Measurements from ENCODE around the gene FOXK1. TPM values are rescaled to one million over a fixed set of nuclear protein-coding genes. Genes with fewer than 3 reads are reported as not detected.
A peak's percentile ranks its signal among the peaks of the same experiment; 100 is the strongest.

The FOXK1 gene
- total and polyA plus RNA-seq, 2 experiments from 2014 or later: 2.3 to 12.7 TPM

- H3K79me2 ChIP-seq (replicated peaks; ENCODE audit: insufficient read depth): no peaks in the 10 kb centered on the region
- no peaks in the 10 kb centered on the region for H3K27me3 ChIP-seq (ENCODE audit: insufficient read depth)
- H3F3A ChIP-seq (replicated peaks; ENCODE audit: low read depth): no peaks in the 10 kb centered on the region
- Mint-ChIP-seq H3K9me3 (no peaks in the 10 kb centered on the region), H3K36me3 (ENCODE audit: low read depth) (no peaks in the 10 kb centered on the region; the same call in 2 of the 3 replicates), H3K27me3 (ENCODE audit: insufficient read depth, low read depth, poor library complexity) (peaks cover 8% of the 10 kb centered on the region), H3K4me3 (no peak overlapping the region), H3K27ac (no peak overlapping the region), H3K4me1 (peaks cover 5% of the 10 kb centered on the region)
- no peak overlapping the region for H3K4me2 ChIP-seq
- ATAC-seq (peak; percentile 82), DNase-seq (ENCODE audit: low spot score) (peak; percentile 69)
- no peak for TF ChIP-seq POLR2AphosphoS5 (IDR thresholded peaks at IDR 0.05; ENCODE audit: low read depth)
- no peak for TF ChIP-seq ETS1 (IDR thresholded peaks at IDR 0.05)
- TF ChIP-seq CREB1 (CRISPR knock-in tag; IDR thresholded peaks at IDR 0.05; ENCODE audit: low read depth): no peak
- TF ChIP-seq REST (IDR thresholded peaks at IDR 0.05; ENCODE audit: unreplicated experiment): no peak
- no peak for TF ChIP-seq CTCF (conservative IDR thresholded peaks at IDR 0.05; ENCODE audit: low read depth in 2 of 2)
- TF ChIP-seq NANOG (IDR thresholded peaks at IDR 0.05; ENCODE audit: borderline replicate concordance): no peak
- no peak for TF ChIP-seq STAT1 (IDR thresholded peaks at IDR 0.05; ENCODE audit: unreplicated experiment)
- TF ChIP-seq ZNF114 (CRISPR knock-in tag; IDR thresholded peaks at IDR 0.05): no peak
- no peak for TF ChIP-seq EZH2phosphoT487 (IDR thresholded peaks at IDR 0.05; ENCODE audit: unreplicated experiment)
- no peak for TF ChIP-seq EZH2 (IDR thresholded peaks at IDR 0.05; ENCODE audit: low read depth, unreplicated experiment)
- no peaks in the 10 kb centered on the region for H3K9me2 ChIP-seq (ENCODE audit: insufficient read depth)
- no peak overlapping the region for H2AFZ ChIP-seq
- H3K36me3 ChIP-seq (ENCODE audit: insufficient read depth): no peaks in the 10 kb centered on the region
- H3K4me1 ChIP-seq (ENCODE audit: insufficient read depth): peaks cover 3% of the 10 kb centered on the region; the same call in 1 of the 2 replicates
- no peak overlapping the region for H3K4me3 ChIP-seq
- no peaks in the 10 kb centered on the region for H4K20me1 ChIP-seq (replicated peaks; ENCODE audit: insufficient read depth)
- no peak overlapping the region; the same call in 1 of the 2 replicates for H3K27ac ChIP-seq (ENCODE audit: low read depth)
These were observed 121.5 kb downstream of the FOXK1 start for GRCh38 chr7:4803397-4804241.
